ENCODE data around the gene KRT27. TPM values are rescaled to one million over a fixed set of nuclear protein-coding genes. Genes with fewer than 3 reads are reported as not detected.

KRT27 gene
- total RNA-seq, 2 experiments from 2014 or later: not detected

- no peaks in the 10 kb centered on the region for H4K20me1 ChIP-seq (ENCODE audit: insufficient read depth, low read length)
- CTCF ChIA-PET (ENCODE audit: unreplicated experiment): interaction anchor here (0.6 kb wide), 1 partner anchor 354 kb away, joined by 3 read pairs; no protein-coding TSS in a partner anchor
- no peaks in the 10 kb centered on the region for H3K9me2 ChIP-seq (ENCODE audit: insufficient read depth, low read length)
- TF ChIP-seq EZH2phosphoT487 (IDR thresholded peaks at IDR 0.05; ENCODE audit: borderline replicate concordance, low read depth, low read length): no peak
- TF ChIP-seq, protein P1, sequence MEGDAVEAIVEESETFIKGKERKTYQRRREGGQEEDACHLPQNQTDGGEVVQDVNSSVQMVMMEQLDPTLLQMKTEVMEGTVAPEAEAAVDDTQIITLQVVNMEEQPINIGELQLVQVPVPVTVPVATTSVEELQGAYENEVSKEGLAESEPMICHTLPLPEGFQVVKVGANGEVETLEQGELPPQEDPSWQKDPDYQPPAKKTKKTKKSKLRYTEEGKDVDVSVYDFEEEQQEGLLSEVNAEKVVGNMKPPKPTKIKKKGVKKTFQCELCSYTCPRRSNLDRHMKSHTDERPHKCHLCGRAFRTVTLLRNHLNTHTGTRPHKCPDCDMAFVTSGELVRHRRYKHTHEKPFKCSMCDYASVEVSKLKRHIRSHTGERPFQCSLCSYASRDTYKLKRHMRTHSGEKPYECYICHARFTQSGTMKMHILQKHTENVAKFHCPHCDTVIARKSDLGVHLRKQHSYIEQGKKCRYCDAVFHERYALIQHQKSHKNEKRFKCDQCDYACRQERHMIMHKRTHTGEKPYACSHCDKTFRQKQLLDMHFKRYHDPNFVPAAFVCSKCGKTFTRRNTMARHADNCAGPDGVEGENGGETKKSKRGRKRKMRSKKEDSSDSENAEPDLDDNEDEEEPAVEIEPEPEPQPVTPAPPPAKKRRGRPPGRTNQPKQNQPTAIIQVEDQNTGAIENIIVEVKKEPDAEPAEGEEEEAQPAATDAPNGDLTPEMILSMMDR (conservative IDR thresholded peaks at IDR 0.05; ENCODE audit: low read length): no peak
- no peak overlapping the region for H3K4me3 ChIP-seq (ENCODE audit: low read depth, low read length, poor library complexity, severe bottlenecking)
- H3K9me3 ChIP-seq (ENCODE audit: low read length): no peaks in the 10 kb centered on the region
- intact Hi-C loops (cut with micrococcal nuclease; ENCODE audit: unreplicated experiment): loop anchor here (5.0 to 10.0 kb wide), 4 partner anchors 106 to 861 kb away; no protein-coding TSS in a partner anchor
- DNase-seq (ENCODE audit: low spot score): no peak
- H3K27ac ChIP-seq (ENCODE audit: low read depth, low read length, poor library complexity, severe bottlenecking): no peak overlapping the region
- H3K79me2 ChIP-seq (ENCODE audit: insufficient read depth, low read depth, low read length): no peaks in the 10 kb centered on the region
- no peaks in the 10 kb centered on the region for H3K4me1 ChIP-seq (ENCODE audit: insufficient read depth, low read length, poor library complexity, severe bottlenecking)
- no TSS peak for BruUV-seq (replicated peaks)
- POLR2A ChIA-PET: no interaction called here
- no peaks in the 10 kb centered on the region for H3K36me3 ChIP-seq (ENCODE audit: insufficient read depth, low read length)
- no peak overlapping the region for H3K4me2 ChIP-seq (ENCODE audit: low read length)
- H2AFZ ChIP-seq (ENCODE audit: low read length): no peak overlapping the region
Observed at GRCh38 chr17:40801157-40801556, 18.8 kb upstream of the KRT27 start.

DNA sequence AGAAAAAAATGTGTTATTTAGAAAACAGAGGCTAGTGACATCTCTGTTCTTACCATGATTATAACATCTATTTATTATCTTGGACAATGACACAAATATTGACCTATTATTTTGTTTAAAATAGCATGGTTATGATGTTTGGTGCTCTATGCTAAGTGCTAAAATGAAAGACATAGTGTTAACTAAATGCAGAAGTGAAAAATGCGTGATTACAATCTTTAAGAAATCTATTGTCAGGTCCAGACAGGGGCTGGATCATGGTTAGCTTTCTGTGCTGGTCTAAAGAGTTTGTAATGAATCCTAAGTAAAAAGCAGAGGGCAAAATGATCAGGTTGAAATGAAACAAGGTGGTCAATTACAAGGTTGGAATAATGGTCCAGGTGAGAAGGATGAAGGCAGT, 18.0 kb upstream of the KRT27 start:
- ChIA-PET POLR2A (interaction anchor here (0.5 kb wide), 1 partner anchor 77 kb away, joined by 3 read pairs; no protein-coding TSS in a partner anchor), CTCF (ENCODE audit: unreplicated experiment) (no interaction called here)
- no peaks in the 10 kb centered on the region for H3K36me3 ChIP-seq (ENCODE audit: insufficient read depth, low read length)
- no peaks in the 10 kb centered on the region for H3K9me2 ChIP-seq (ENCODE audit: insufficient read depth, low read length)
- H2AFZ ChIP-seq (ENCODE audit: low read length): no peak overlapping the region
- no peaks in the 10 kb centered on the region for H4K20me1 ChIP-seq (ENCODE audit: insufficient read depth, low read length)
- H3K4me3 ChIP-seq (ENCODE audit: low read depth, low read length, poor library complexity, severe bottlenecking): no peak overlapping the region
- DNase-seq (ENCODE audit: low spot score): no peak
- H3K79me2 ChIP-seq (ENCODE audit: insufficient read depth, low read depth, low read length): no peaks in the 10 kb centered on the region
- H3K4me2 ChIP-seq (ENCODE audit: low read length): no peak overlapping the region
- no peaks in the 10 kb centered on the region for H3K9me3 ChIP-seq (ENCODE audit: low read length)
- no peaks in the 10 kb centered on the region for H3K4me1 ChIP-seq (ENCODE audit: insufficient read depth, low read length, poor library complexity, severe bottlenecking)
- no peak overlapping the region for H3K27ac ChIP-seq (ENCODE audit: low read depth, low read length, poor library complexity, severe bottlenecking)
- no peak for TF ChIP-seq EZH2phosphoT487 (IDR thresholded peaks at IDR 0.05; ENCODE audit: borderline replicate concordance, low read depth, low read length)
- TF ChIP-seq, protein P1 (conservative IDR thresholded peaks at IDR 0.05; ENCODE audit: low read length): no peak
- intact Hi-C loops (cut with micrococcal nuclease; ENCODE audit: unreplicated experiment): loop anchor here (5.0 to 10.0 kb wide), 4 partner anchors 107 to 862 kb away; no protein-coding TSS in a partner anchor
- no TSS peak for BruUV-seq (replicated peaks)

DNA sequence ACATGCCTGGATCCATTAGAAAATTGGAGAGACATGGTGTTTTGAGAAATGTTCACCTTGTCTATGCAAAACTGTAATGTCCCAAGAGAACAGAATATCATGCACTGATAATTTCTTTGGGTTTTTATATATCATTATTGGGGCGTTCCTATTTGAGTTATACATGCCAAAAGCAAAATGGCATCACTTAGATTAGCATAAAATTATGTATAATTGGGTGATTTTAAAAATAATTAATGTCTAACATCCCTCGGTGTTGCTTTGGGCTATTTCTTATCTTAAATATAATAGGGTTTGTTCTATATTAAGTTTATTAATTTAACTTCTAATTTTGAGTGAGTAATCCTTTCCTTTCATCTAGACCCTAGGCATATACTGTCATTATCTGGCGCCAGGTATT, 17.5 kb upstream of the KRT27 start, which contains the start of gene KRT28:
Gene KRT28 (minus strand): TSS at position 101 of the 400 bp plus-strand sequence. CDS start 66 bp downstream, at position 35.
- H3K9me3 ChIP-seq (ENCODE audit: low read length): no peaks in the 10 kb centered on the region
- ChIA-PET POLR2A (interaction anchor here (0.5 kb wide), 1 partner anchor 78 kb away, joined by 3 read pairs; no protein-coding TSS in a partner anchor), CTCF (ENCODE audit: unreplicated experiment) (no interaction called here)
- no peaks in the 10 kb centered on the region for H3K4me1 ChIP-seq (ENCODE audit: insufficient read depth, low read length, poor library complexity, severe bottlenecking)
- H3K4me3 ChIP-seq (ENCODE audit: low read depth, low read length, poor library complexity, severe bottlenecking): no peak within 1 kb of the TSS
- TF ChIP-seq EZH2phosphoT487 (IDR thresholded peaks at IDR 0.05; ENCODE audit: borderline replicate concordance, low read depth, low read length): no peak
- TF ChIP-seq, protein P1 (conservative IDR thresholded peaks at IDR 0.05; ENCODE audit: low read length): no peak
- H3K9me2 ChIP-seq (ENCODE audit: insufficient read depth, low read length): no peaks in the 10 kb centered on the region
- H4K20me1 ChIP-seq (ENCODE audit: insufficient read depth, low read length): no peaks in the 10 kb centered on the region
- no peak within 1 kb of the TSS for H3K4me2 ChIP-seq (ENCODE audit: low read length)
- H3K36me3 ChIP-seq (ENCODE audit: insufficient read depth, low read length): no peaks in the 10 kb centered on the region
- intact Hi-C loops (cut with micrococcal nuclease; ENCODE audit: unreplicated experiment): loop anchor here (5.0 to 10.0 kb wide), 4 partner anchors 107 to 862 kb away; no protein-coding TSS in a partner anchor
- no peak within 1 kb of the TSS for H2AFZ ChIP-seq (ENCODE audit: low read length)
- H3K27ac ChIP-seq (ENCODE audit: low read depth, low read length, poor library complexity, severe bottlenecking): no peak within 1 kb of the TSS
- no peak for DNase-seq (ENCODE audit: low spot score)
- H3K79me2 ChIP-seq (ENCODE audit: insufficient read depth, low read depth, low read length): no peaks in the 10 kb centered on the region
- BruUV-seq (replicated peaks): no TSS peak

All from OCI-LY7 (cell line).